ENCODE results near the gene IGSF21.

- TF ChIP-seq CTCF (IDR thresholded peaks at IDR 0.05) (no peak), POLR2AphosphoS5 (IDR thresholded peaks at IDR 0.05) (no peak), POLR2A (IDR thresholded peaks at IDR 0.05) (no peak), EP300 (IDR thresholded peaks at IDR 0.05) (no peak)
These were observed 304.4 kb downstream of the IGSF21 start for GRCh38 chr1:18411820-18412641.

Measured in suprapubic skin (tissue), 4 donors.